HG03378 (cell line): ENCODE results near the gene GRM5.
"Not testable (repeated sequence)": the region's sequence is repeated elsewhere in the genome, so short reads cannot be mapped to it uniquely, and the experiment has no call there.

Source experiments
- ATAC-seq: cut with Tn5 transposase; IDR thresholded peaks from one replicate; pipeline ENCODE4 v1.9.1; 2021; ENCODE audit warnings: mild to moderate bottlenecking, moderate library complexity; ENCODE audit not compliant: unreplicated experiment

Gene GRM5

DNA sequence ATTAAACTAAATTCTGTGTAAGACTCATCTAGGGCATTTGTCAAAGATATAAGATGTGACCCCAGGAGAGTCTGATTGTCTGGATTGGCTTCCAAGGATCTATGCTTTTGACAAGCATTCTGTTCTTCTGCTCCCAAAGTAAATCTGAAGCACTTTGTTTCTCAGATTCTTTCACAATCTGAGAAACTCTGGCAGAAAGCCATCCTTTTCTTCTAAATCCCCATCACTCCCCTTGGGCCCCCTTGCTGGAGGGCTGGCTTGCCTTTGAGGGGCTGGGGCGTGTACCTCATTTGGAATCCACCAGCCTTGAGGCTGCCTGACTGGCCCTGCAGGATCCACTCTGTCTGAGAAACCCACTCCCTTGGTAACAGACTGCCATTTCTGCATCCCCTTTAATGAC is 554.8 kb downstream of the GRM5 start:
- no peak for ATAC-seq

- no peak for ATAC-seq
Observed at GRCh38 chr11:88508759-88509581, 556.8 kb downstream of the GRM5 start.

DNA sequence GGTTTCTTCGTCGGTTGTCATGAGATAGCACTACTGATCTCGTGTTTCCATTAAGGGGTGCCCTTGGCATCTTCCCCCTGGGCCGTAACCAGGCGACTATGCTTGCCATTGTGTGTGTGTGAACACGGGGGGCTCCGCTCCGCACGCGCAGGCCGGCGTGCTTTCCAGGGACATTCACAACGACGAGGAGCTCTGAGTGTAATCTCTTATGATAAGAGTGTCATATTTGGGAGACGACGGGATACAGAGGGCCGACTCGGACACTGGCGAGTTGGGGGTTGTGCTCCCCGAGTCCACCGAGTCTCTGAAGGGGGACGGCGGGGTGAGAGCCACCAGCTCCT is 557.4 kb downstream of the GRM5 start:
- ATAC-seq: no peak

GRCh38 chr11:88507771-88508417 is 557.9 kb downstream of the GRM5 start:
- no peak for ATAC-seq

DNA sequence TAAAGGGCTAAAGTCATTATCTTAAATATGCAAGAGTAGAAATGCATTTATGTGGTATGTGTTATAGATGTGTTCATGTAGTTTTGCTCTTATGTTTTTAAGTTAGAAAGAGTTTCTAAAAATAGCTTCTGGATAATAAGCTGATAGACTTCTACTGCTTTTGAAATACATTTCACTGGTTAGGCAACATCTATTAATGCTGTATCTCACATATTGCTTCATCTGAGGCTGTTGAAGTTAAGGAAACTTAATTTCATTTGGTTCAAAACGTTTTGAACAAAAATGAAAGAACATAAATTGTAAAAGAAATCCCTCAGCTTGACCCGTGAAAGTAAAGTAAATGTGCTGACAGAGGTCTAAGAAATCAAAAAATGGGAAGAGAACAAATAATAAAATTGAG is 564.2 kb downstream of the GRM5 start:
- ATAC-seq: no peak

- ATAC-seq: no peak
Observed at GRCh38 chr11:88495836-88496235, 569.9 kb downstream of the GRM5 start.

DNA sequence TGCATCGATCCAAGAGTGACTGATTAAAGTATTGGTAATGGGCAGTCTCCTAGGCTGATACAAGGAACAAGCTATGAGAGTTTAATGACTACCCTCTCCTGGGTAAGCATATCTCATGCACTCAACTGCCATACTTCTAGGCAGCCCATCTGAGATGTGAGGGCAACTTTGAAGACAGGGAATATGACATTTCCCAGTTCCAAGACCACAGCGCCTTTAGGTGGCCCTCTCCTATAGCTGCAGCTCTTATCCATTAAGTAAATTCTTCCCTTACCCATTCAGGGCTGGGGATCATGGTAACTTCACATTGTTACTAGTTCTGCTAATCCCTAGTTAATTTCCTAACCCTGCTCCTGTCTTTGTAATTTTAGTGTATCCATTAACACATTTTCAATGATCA is 570.9 kb downstream of the GRM5 start:
- ATAC-seq: no peak

DNA sequence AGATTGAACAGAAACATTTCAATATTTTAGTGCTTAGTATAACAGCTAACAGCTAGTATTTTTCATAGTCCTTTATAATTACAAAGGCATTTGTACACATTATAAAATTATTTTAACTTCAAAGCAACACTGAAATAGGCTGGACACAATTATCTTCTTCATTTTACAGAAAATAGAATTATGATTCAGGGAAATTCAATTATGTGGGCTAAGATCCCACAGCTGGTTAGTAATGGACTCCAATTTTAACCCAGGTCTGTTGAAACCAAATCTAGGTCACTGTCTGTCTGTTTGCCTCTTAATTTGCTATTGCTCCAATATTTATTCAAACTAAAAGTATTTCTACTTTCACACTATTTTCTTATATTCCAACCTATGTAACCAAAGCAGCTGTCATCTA is 574.1 kb downstream of the GRM5 start:
- no peak for ATAC-seq

DNA sequence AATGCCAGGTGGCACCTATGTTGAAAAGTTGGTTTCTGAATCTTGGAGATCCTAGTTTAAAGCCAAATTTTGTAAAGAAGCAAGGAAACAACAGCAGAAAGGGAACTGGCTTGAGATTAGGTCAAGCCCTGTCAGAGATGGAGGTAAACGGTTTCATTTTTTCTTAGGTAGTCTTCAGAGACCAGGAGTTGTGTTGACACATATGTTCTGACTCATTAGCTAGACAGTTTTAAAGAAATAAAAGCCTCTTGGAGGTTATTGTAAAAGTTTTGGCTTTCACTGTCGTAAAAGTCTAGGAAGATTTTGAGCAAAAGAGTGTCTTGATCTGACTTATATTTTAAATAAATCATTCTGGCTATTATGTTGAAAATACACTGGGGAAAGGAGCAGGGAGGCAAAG is 576.8 kb downstream of the GRM5 start:
- no peak for ATAC-seq

DNA sequence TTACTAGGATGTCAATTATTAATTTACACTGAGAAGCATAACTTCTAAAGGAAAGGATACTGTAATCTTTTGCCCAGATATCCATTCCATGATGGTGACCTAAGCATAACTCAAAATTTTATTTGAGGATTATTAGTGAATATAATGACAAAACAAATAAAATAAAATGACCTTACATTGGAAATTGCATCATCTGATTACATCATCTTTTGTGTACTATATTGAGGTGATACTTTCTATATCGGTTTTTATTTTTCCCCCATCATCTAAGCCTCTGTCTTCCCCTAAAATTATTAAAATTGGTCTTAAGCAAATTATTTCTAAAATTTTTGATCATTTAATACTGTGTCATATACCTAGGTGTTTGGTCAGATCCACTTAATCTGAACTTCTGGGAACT is 578.1 kb downstream of the GRM5 start:
- ATAC-seq: no peak

DNA sequence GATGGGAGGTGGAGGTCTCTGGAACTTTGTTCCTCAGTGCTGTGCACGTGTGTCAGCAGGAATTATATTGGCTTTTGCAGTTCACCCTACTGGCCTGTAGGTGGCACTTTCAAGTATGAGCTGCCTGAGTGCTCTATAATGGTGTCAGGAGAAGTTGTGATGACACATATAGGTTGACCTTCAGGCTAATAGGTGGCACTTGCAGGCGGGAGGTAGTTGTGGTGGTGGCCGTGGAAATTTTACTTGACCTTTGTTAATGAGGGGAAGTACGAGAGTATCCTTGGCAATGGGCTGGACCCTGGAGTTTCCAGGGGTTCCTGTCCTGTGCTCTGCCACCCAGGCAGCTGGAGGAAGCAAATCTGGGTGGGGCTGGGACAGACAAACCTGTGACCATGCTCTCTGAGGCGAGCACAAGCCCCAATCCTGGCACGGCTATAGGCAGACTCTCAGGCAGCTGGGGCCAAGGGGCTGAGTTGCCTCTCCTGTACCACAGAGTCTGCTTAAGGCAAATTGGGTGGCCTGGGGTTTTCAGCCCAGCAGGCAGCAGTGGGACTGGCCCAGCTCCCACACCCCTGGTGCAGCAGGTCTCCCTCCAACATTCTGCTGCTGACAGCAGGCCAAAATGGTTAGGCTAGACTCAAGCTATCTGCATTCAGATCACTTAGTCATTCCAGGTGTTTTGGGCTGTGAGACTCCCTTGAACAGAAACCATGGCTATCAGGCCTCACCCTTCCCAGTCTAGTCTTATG is 580.7 kb downstream of the GRM5 start:
- peak; percentile 80 for ATAC-seq

- ATAC-seq: no peak
Observed at GRCh38 chr11:88482871-88483301, 582.9 kb downstream of the GRM5 start.

GRCh38 chr11:88480223-88480622 is 585.6 kb downstream of the GRM5 start:
- ATAC-seq: no peak

DNA sequence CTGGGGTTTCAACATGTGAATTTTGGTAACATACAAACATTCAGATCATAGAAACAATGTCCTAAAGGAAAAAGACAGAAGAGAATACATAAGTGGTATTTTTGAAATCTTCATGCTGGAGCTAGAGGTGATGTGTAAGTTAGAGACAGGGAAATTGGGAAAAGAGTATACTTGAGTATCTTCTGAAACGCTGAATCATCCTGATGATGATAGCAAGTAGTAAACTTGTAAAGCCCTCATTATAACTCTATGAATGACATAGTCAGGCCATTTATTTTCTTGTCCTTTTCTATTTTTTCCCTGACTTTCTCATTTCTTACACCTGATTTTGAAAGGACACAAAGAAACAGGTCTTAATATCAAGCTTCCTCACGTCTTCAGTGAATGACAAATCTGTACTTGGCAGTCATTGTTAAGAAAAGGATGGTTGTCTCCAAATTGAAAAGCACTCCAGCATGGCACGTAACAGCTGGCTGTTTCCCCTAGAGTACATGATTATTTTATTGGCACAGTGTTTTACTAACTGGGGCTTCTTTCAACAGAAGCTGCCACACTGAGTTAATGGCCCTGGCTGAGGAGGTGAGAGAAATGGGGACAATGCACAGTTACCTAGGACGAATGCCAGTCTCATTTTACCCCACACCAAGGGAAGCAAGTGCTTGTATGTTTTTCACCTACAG is 587.5 kb downstream of the GRM5 start:
- no peak for ATAC-seq

DNA sequence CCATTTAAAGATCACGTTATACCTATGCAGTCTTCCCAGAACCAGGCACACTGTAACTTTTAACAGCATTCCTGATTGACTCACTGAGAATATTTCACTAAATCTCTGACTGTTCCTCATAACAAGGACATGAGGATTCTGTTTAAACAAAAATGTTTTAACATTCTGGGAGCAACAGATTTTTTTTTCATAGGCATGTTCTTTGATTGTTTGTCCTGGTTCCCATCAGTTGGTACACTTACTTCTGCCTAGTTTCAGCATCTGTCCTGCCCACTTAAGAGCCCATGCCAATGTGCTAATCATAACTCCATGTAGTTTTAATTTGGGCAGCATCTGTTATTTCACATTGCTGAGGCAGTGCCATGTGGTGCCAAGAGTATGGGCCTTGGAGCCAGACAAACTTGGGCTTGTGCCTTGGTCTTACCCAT is 589.8 kb downstream of the GRM5 start:
- no peak for ATAC-seq

DNA sequence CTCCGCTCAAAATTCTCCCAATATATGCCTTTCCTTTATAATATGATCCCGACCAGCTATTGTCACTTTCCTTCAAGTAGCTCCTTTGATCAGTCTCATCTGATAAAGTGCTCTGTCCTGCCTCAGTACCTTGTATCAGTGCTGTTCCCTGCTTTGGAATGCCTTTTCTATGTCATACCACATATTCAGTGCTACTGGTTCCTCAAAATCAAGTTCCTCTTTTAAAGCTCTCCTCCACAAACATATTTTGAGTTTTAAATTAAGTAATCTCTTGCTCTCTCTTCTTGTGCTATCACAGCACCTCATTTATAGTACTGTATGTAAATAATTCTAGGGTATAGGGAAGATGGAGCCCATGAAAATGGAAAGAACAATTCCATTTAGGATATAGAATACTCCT is 591.1 kb downstream of the GRM5 start:
- ATAC-seq: no peak

DNA sequence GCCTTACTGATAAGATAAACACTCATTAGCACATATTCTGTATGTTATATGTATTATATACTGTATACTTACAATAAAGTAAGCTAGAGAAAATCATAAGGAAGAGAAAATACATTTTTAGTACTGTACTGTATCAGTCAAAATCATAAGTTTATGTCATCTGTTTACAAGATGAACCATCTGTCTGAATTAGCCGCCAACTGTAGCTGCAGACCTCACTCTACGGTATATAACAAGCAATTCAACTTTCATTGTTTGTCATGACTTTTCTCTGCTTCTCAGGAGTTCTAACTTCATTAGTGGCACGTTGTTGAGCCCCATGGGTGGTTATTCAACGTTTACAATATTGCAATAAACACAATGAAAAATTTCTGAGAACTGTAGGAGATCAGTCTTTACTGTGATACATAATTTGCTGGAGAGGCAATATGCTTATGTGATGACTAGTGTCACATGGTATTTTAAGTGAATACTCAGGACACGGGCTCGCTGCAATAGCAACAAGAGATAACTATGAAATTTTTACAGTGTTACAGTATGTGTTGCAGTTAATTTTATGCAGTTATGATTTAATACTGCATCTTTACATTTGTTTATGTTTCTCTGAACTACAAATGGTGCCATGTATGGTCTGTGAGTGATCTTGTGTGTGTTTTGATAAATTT is 596.1 kb downstream of the GRM5 start:
- ATAC-seq: no peak

GRCh38 chr11:88464528-88464927 is 601.3 kb downstream of the GRM5 start:
- no peak for ATAC-seq

- not testable (repeated sequence) for ATAC-seq
Observed at GRCh38 chr11:88463301-88463700, 602.5 kb downstream of the GRM5 start.

- ATAC-seq: not testable (repeated sequence)
Observed at GRCh38 chr11:88458047-88458446, 607.7 kb downstream of the GRM5 start.

GRCh38 chr11:88455974-88456373 is 609.8 kb downstream of the GRM5 start:
- no peak for ATAC-seq
